Caco-2 (cell line): ENCODE results near the gene NAA35. TPM values are rescaled to one million over a fixed set of nuclear protein-coding genes. Genes with fewer than 3 reads are reported as not detected.

Source experiments
- BruUV-seq: library from RNA; stranded (reverse); fragments of 400-500 nt; replicated peaks from 2 replicates; lab custom pipeline; 2021; lab: Mats Ljungman, UMichigan
- CTCF ChIA-PET: fragments of 300-600 bp; sonication (Branson Sonifier 250); formaldehyde crosslinking; loops from one replicate; lab custom pipeline; 2022; ENCODE audit warnings: antibody characterized with exemption; lab: Charles Lee
- POLR2A ChIA-PET: fragments of 300-600 bp; sonication (Branson Sonifier 250); formaldehyde crosslinking; loops from one replicate; lab custom pipeline; 2022; ENCODE audit warnings: antibody characterized with exemption; lab: Charles Lee
- DNase-seq, 2 experiments: peaks; one replicate each; pipeline versions ENCODE4 v3.0.0 to v3.0.0-alpha.2; 2020 to 2022
- H3K27me3 ChIP-seq: replicated peaks from 2 replicates; pipeline ENCODE4 v1.6.0; 2011; ENCODE audit warnings: low read length; ENCODE audit not compliant: control insufficient read depth, insufficient read depth
- H3K36me3 ChIP-seq: 2 replicates; pipeline ENCODE4 v1.5.1; 2011; ENCODE audit warnings: low read length; ENCODE audit not compliant: control insufficient read depth, insufficient read depth
- H3K4me1 ChIP-seq: fragments of 250-450 bp; sonication (Bioruptor Pico); 2 replicates; pipeline ENCODE4 v1.5.1; 2020; ENCODE audit warnings: mild to moderate bottlenecking
- H3K4me3 ChIP-seq: 2 replicates; pipeline ENCODE4 v1.5.1; 2011; ENCODE audit warnings: low read depth, mild to moderate bottlenecking, control low read depth, low read length
- H3K9me3 ChIP-seq: fragments of 250-450 bp; sonication (Bioruptor Pico); 2 replicates; pipeline ENCODE4 v1.5.1; 2020; ENCODE audit warnings: mild to moderate bottlenecking, moderate library complexity
- H3K27ac Mint-ChIP-seq: one replicate; pipeline ENCODE4 v1.8.0; 2022; ENCODE audit warnings: mixed read lengths; ENCODE audit not compliant: unreplicated experiment
- H3K27me3 Mint-ChIP-seq: one replicate; pipeline ENCODE4 v1.8.0; 2022; ENCODE audit warnings: mixed read lengths; ENCODE audit not compliant: insufficient read depth, unreplicated experiment
- H3K36me3 Mint-ChIP-seq: one replicate; pipeline ENCODE4 v1.8.0; 2022; ENCODE audit warnings: mild to moderate bottlenecking, mixed read lengths; ENCODE audit not compliant: insufficient read depth, unreplicated experiment
- H3K4me1 Mint-ChIP-seq: one replicate; pipeline ENCODE4 v1.8.0; 2022; ENCODE audit warnings: low read depth, mixed read lengths; ENCODE audit not compliant: unreplicated experiment
- H3K4me3 Mint-ChIP-seq: one replicate; pipeline ENCODE4 v1.8.0; 2022; ENCODE audit warnings: mild to moderate bottlenecking, moderate library complexity, mixed read lengths; ENCODE audit not compliant: unreplicated experiment
- H3K9me3 Mint-ChIP-seq: one replicate; pipeline ENCODE4 v1.8.0; 2022; ENCODE audit warnings: mixed read lengths; ENCODE audit not compliant: unreplicated experiment
- CTCF ChIP-seq, 2 experiments: fragments of 200-600 bp in 1 of 2; IDR thresholded peaks; 1 replicate in 1 of 2; 2 replicates in 1 of 2; pipeline versions ENCODE4 v1.5.1 to v1.8.0; 2011 to 2022; ENCODE audit warnings: antibody characterized with exemption in 1 of 2, control low read depth in 1 of 2, inconsistent platforms in 1 of 2, low read depth in 1 of 2, low read length in 1 of 2, mild to moderate bottlenecking in 1 of 2, moderate library complexity in 1 of 2; ENCODE audit not compliant: insufficient read depth in 1 of 2, severe bottlenecking in 1 of 2, unreplicated experiment in 1 of 2
- intact Hi-C: fragments of 100-400 bp; cut with micrococcal nuclease; formaldehyde crosslinking; loops from one replicate; pipeline ENCODE4 v1.10.0; 2022; ENCODE audit not compliant: unreplicated experiment
- total RNA-seq: library from RNA; stranded (reverse); gene quantifications from 2 replicates; pipeline ENCODE4 v1.2.3, GENCODE V29; 2022

Gene NAA35
- total RNA-seq, 1 experiment from 2014 or later = 24.1 TPM

DNA sequence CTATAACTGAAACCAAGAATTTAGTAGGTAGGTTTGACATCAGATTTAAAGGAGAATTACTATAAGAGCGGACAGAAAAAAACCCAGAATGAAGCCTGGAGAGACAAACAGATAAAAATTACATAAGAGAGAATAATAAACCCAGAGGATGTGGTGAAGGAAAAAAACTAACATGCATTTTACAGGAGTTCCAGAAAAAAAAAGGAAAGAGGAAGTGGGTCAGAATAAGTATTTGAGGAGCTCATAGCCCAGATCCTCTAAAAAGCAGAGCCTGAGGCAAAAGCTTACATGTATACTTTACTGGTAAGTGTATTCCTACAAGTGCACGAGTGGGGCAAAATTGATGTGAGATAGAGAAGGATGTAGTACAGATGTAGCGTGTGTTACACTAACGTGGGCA is 43.1 kb upstream of the NAA35 start:
- no peak overlapping the region for H3K4me3 ChIP-seq
- Mint-ChIP-seq H3K27ac (no peak overlapping the region), H3K4me3 (no peak overlapping the region), H3K9me3 (no peaks in the 10 kb centered on the region), H3K27me3 (peaks cover 4% of the 10 kb centered on the region), H3K36me3 (no peaks in the 10 kb centered on the region), H3K4me1 (no peaks in the 10 kb centered on the region)
- CTCF ChIA-PET = no interaction called here
- H3K36me3 ChIP-seq = no peaks in the 10 kb centered on the region
- H3K27me3 ChIP-seq = no peaks in the 10 kb centered on the region
- POLR2A ChIA-PET = no interaction called here
- no peaks in the 10 kb centered on the region for H3K9me3 ChIP-seq
- intact Hi-C loops = no loop called here
- no peaks in the 10 kb centered on the region for H3K4me1 ChIP-seq
- no TSS peak for BruUV-seq
- no peak for DNase-seq
- no peak for TF ChIP-seq CTCF (IDR thresholded peaks at IDR 0.05; ENCODE audit: insufficient read depth in 1 of 2, low read depth in 1 of 2, low read length in 1 of 2, severe bottlenecking in 1 of 2, unreplicated experiment in 1 of 2)

- Histone ChIP-seq H3K36me3 (no peaks in the 10 kb centered on the region), H3K4me1 (no peaks in the 10 kb centered on the region), H3K27me3 (no peaks in the 10 kb centered on the region), H3K9me3 (no peaks in the 10 kb centered on the region), H3K4me3 (no peak overlapping the region)
- POLR2A ChIA-PET = no interaction called here
- Mint-ChIP-seq H3K36me3 (no peaks in the 10 kb centered on the region), H3K4me1 (no peaks in the 10 kb centered on the region), H3K27me3 (peaks cover 4% of the 10 kb centered on the region), H3K27ac (no peak overlapping the region), H3K4me3 (no peak overlapping the region), H3K9me3 (no peaks in the 10 kb centered on the region)
- CTCF ChIA-PET = no interaction called here
- no TSS peak for BruUV-seq
- no peak for TF ChIP-seq CTCF (IDR thresholded peaks at IDR 0.05; ENCODE audit: insufficient read depth in 1 of 2, low read depth in 1 of 2, low read length in 1 of 2, severe bottlenecking in 1 of 2, unreplicated experiment in 1 of 2)
- intact Hi-C loops = no loop called here
- no peak for DNase-seq
Measured at GRCh38 chr9:85898332-85898731, 42.6 kb upstream of the NAA35 start.

GRCh38 chr9:85899388-85899787 is 41.6 kb upstream of the NAA35 start:
- ChIA-PET CTCF (no interaction called here), POLR2A (no interaction called here)

More at GRCh38 chr9:85899388-85899787, 41.6 kb upstream of the NAA35 start:
- Histone ChIP-seq H3K4me1 (no peaks in the 10 kb centered on the region), H3K36me3 (no peaks in the 10 kb centered on the region), H3K9me3 (no peaks in the 10 kb centered on the region), H3K4me3 (no peak overlapping the region), H3K27me3 (no peaks in the 10 kb centered on the region)
- Mint-ChIP-seq H3K27me3 (peaks cover 4% of the 10 kb centered on the region), H3K9me3 (no peaks in the 10 kb centered on the region), H3K4me3 (no peak overlapping the region), H3K4me1 (no peaks in the 10 kb centered on the region), H3K36me3 (no peaks in the 10 kb centered on the region), H3K27ac (no peak overlapping the region)
- TF ChIP-seq CTCF (IDR thresholded peaks at IDR 0.05; ENCODE audit: insufficient read depth in 1 of 2, low read depth in 1 of 2, low read length in 1 of 2, severe bottlenecking in 1 of 2, unreplicated experiment in 1 of 2) = no peak
- BruUV-seq = no TSS peak
- intact Hi-C loops = no loop called here
- no peak for DNase-seq
